Activated naive CD4-positive, alpha-beta T cell treated with anti-CD3 and anti-CD28 coated beads, Interleukin-2, amount 50 U/mL, for 72 hours (primary cell): ENCODE data around the gene KCP. TPM values are rescaled to one million over a fixed set of nuclear protein-coding genes. Genes with fewer than 3 reads are reported as not detected.
A peak's percentile ranks its signal among the peaks of the same experiment; 100 is the strongest.

Experiments used
- ATAC-seq, 2 donors: fragments of 150-1000 bp; cut with Tn5 transposase; 2 replicates each; pipeline ENCODE4 v1.10.0; 2021; ENCODE audit warnings: mild to moderate bottlenecking in 2 of 2, moderate library complexity in 2 of 2
- DNase-seq, 2 donors: peaks; one replicate each; pipeline ENCODE4 v3.0.0; 2021 to 2022; ENCODE audit warnings: low spot score in 2 of 2
- H3K27ac Mint-ChIP-seq, 2 donors: one replicate each; pipeline ENCODE4 v1.8.0; 2022; ENCODE audit warnings: mild to moderate bottlenecking in 2 of 2, mixed read lengths in 2 of 2
- H3K36me3 Mint-ChIP-seq, 2 donors: one replicate each; pipeline ENCODE4 v1.8.0; 2022; ENCODE audit warnings: mixed read lengths in 2 of 2
- H3K9me3 Mint-ChIP-seq, 2 donors: one replicate each; pipeline ENCODE4 v1.8.0; 2022; ENCODE audit warnings: mixed read lengths in 2 of 2
- total RNA-seq, 2 donors: library from RNA; stranded (reverse); gene quantifications; one replicate each; pipeline ENCODE4 v1.2.3, GENCODE V29; 2022

Gene KCP
- total RNA-seq, 2 donors from 2014 or later = 0.16 TPM

DNA sequence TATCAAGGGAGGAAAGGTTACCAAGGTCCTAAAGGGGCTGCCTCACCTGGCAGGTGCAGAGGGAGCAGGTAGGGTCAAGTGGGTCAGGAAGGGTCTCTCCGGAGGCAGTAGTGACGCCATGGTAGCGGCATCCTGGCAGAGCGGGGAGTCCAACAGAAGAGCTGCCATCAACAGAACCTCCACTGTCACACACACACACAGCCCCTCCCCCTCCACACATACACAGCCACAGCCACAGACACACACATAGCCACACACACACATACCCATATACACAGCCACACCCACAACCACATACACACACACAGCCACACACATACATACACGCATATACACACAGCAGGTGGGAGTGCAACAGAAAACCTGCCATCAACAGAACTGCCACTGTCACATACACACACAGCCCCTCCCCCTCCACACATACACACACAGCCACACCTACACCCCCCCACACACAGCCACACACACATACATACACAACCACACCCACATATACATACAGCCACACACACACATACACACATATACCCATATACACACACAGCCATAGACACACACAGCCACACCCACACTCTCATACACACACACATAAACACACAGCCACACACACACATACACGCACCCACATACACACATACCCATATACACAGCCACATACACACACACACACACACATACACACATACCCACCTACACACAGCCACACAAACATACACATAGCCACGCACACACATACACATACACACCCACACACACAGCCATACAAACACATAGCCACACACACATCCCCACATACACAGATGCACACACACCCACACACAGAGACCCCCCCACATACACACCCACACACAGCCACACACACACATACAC lies 23.1 kb downstream of the KCP start:
- H3K9me3 Mint-ChIP-seq = no peaks in the 10 kb centered on the region
- no peaks in the 10 kb centered on the region for H3K36me3 Mint-ChIP-seq
- no peak overlapping the region for H3K27ac Mint-ChIP-seq
- DNase-seq (no peak), ATAC-seq (no peak)

GRCh38 chr7:128886391-128887168 lies 23.9 kb downstream of the KCP start:
- ATAC-seq (no peak), DNase-seq (no peak)
- no peak overlapping the region for H3K27ac Mint-ChIP-seq

GRCh38 chr7:128885370-128886187 lies 24.9 kb downstream of the KCP start:
- Mint-ChIP-seq H3K9me3 (no peaks in the 10 kb centered on the region), H3K36me3 (no peaks in the 10 kb centered on the region), H3K27ac (no peak overlapping the region)
- DNase-seq (no peak), ATAC-seq (no peak)

More at GRCh38 chr7:128886391-128887168, 23.9 kb downstream of the KCP start:
- no peaks in the 10 kb centered on the region for H3K36me3 Mint-ChIP-seq
- no peaks in the 10 kb centered on the region for H3K9me3 Mint-ChIP-seq

DNA sequence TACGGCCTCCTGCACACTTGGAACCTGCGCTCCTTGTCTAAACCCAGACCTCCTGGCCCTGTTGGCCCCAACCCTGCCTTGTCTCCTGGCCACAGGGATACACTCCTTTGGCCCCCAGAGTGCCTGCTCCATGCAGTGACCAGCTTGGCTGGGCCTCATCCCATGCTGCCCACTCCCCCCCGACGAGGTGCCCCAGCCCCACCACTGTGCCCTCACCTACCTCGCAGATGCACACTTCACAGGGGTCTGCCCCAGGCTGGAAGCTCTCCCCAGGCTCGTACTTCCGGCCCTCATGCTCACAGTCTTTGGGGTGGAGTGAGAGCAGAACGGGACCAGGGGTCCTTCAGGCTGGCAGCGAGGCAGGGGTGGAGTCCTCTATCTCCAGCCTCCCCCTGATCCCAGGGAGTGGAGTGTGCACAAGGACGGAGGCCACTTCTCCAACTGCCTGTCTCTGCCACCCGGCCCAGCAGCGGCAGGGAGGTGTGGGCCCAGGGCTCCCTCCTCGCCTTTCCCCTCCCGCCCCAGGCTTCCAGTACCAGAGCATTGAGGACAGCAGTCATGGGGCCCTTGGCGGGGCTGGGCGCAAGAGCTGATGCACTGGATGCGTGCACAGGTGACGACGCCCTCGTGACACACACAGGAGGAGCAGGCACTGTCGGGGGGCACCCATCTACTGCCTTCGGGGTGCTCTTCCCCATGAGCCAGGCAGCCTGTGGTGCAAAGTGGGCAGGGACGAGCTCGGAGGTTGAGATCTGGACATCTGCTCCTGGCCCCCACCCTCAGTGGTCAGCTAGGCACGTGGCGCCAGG lies 25.7 kb downstream of the KCP start:
- ATAC-seq (no peak), DNase-seq (peak in 1 of 2 donors; percentile 50)
- H3K9me3 Mint-ChIP-seq = no peaks in the 10 kb centered on the region
- no peak overlapping the region for H3K27ac Mint-ChIP-seq
- H3K36me3 Mint-ChIP-seq = no peaks in the 10 kb centered on the region

DNA sequence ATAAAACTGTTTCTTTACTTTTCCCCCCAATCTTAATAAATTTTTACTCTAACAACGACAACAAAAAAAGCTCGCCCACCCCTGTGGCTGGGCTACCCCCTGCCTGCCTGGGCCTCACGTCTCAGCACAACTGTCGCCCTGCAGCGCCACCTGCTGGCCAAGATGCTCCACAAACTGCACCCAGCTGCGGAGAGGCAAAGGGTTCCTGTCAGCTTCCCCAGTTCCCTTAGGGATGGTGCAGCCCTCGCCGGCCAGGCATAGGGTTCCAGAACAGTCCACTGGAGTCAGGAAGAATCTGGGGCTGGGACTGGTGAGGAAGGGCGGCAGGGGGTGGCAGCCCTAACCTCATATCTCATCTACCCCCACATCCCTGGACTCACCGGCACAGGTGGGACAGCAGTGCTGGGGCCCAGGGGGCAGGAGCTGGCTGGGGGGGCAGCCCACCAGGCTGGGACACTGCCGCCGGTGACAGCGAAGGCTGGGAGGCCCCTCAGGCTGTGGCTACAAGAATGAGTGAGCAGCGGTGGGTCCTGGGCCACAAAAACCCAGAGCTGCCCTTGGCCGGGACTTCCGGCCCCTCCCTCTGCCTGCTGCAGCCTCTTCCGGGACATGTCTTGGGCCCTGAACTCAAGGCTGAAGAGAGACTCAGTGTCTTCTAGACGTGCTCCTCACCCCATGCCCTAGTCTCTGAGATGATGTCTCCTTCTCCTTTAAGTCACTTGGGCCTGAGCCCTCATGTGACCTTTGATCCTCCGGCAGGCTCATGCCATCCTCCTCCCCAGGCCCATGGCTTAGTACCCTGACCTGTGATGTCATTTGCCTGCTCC lies 26.7 kb downstream of the KCP start:
- peak; percentile 75 to 93 for DNase-seq
- H3K27ac Mint-ChIP-seq = no peak overlapping the region
- no peaks in the 10 kb centered on the region for H3K36me3 Mint-ChIP-seq
- no peaks in the 10 kb centered on the region for H3K9me3 Mint-ChIP-seq
- ATAC-seq = peak; percentile 80 to 86

- H3K9me3 Mint-ChIP-seq = no peaks in the 10 kb centered on the region
- no peaks in the 10 kb centered on the region for H3K36me3 Mint-ChIP-seq
- ATAC-seq (no peak), DNase-seq (no peak)
- H3K27ac Mint-ChIP-seq = peak overlapping the region in 1 of 2 donors; percentile 44
These were observed 28.4 kb downstream of the KCP start for GRCh38 chr7:128882134-128882533.

DNA sequence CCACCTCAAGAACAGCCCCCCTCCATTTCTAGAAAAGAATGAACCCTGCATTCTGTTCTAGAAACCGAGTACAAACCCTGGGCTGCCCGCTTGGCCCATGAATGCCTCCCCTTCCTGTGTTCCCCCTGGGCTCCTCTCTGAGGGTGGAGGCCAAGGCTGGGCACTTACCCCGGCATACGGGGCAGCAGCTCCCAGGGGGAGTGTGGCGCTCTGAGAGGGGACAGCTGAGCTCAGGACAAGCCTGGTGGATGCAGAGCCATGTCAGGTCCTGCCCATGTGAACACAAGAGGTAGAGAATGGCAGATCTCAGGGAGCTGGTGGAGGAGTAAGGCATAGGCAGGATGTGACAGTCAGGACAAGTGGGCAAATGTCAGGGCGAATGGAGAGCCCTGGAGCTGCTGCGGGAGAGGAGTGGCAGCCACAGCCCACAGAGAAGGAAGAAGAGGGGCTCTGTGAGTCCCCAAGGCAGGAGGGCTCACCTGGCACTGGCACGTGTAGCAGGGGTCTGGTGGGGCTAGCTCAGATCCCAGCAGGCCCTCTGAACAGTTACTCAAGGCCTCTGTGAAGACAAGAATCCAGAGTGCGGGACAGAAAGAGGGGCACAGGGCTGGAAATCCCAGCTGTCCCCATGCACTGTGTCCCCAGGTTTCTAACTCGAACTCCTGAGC lies 28.9 kb downstream of the KCP start:
- Mint-ChIP-seq H3K9me3 (no peaks in the 10 kb centered on the region), H3K36me3 (no peaks in the 10 kb centered on the region), H3K27ac (no peak overlapping the region)
- ATAC-seq (no peak), DNase-seq (no peak)

- ATAC-seq (no peak), DNase-seq (no peak)
- no peaks in the 10 kb centered on the region for H3K9me3 Mint-ChIP-seq
- H3K36me3 Mint-ChIP-seq = no peaks in the 10 kb centered on the region
- H3K27ac Mint-ChIP-seq = peak overlapping the region in 1 of 2 donors; percentile 77
These were observed 29.6 kb downstream of the KCP start for GRCh38 chr7:128880791-128881457.

DNA sequence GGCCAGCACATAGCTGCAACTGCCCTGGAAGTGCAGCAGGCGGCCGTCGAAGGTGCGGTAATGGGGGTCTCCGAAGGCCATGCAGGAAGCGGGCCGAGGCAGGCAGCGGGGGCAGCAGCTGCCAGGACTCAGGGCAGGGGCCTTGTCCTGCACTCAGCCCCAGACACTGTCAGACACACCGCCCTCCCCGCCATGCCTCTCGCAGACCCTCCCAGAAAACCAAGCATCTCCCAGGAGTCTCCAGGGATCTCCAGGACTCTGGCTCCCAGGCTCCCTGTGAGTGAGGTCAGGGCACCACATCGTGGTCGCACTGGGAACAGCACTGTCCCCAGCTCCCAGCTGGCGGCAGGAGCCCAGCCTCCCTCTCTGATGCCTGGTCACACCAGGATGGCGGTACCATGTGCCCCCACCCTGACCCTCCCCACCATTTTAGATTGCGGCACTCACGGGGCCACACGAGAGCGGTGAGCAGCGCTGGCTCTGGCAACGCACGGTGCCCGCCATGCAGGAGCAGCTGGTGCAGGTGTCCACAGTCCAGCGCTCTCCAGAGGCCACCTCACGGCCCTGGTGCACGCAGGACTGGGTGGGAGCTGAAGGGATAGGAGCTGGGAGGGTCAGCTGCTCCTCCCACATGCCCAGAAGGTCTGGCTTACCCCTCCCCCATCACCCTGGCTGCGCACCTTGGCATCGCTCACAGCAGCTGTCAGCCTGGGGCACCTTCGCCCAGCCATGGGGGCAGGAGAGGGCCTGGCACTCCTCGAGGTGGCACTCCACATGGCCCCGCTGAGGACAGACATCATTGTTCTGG lies 30.4 kb downstream of the KCP start:
- ATAC-seq (peak; percentile 41), DNase-seq (no peak)
- no peaks in the 10 kb centered on the region for H3K9me3 Mint-ChIP-seq
- H3K36me3 Mint-ChIP-seq = no peaks in the 10 kb centered on the region
- H3K27ac Mint-ChIP-seq = no peak overlapping the region

GRCh38 chr7:128879461-128879938 lies 31.0 kb downstream of the KCP start:
- no peak for DNase-seq
- no peak for ATAC-seq
- H3K27ac Mint-ChIP-seq = no peak overlapping the region
- H3K36me3 Mint-ChIP-seq = no peaks in the 10 kb centered on the region
- no peaks in the 10 kb centered on the region for H3K9me3 Mint-ChIP-seq

DNA sequence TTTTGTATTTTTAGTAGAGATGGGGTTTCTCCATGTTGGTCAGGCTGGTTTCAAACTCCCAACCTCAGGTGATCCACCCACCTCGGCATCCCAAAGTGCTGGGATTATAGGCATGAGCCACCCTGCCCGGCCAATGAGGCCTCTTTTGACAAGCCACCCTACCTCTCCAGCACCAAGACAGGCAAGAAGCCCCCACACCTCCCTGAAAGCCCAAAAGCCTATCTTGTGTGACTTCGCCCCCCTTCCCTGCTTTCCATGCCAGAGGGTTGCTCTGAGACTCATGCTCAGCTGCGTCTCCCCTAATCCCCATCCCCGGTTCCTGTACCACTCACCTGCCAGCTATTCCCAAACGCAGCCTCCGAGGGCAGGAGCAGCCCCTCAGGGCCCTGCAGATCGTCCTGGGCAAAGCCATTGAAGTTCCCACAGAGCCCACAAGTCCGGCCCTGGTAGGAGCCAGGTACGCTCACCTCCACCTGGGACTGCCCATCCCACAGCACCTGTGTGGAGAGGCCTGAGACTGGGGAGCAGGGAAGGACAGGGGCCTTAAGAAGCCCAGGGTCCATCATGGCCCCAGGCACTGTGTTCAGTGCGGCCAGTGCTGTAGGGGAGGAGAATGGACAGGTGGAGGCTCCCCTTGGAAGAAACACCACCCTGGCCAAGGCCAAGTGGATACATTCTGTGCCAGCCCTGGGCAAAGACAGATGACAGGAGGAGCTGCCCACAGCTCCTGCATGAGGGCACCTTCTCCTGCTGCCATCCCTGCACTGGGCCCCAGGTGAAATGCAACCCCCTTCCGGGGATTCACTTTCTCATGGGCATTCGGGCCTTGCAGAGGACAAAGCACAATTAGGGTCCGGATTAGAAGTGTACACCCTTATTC lies 32.0 kb downstream of the KCP start:
- no peaks in the 10 kb centered on the region for H3K36me3 Mint-ChIP-seq
- DNase-seq = no peak
- H3K9me3 Mint-ChIP-seq = no peaks in the 10 kb centered on the region
- ATAC-seq = no peak
- H3K27ac Mint-ChIP-seq = no peak overlapping the region

DNA sequence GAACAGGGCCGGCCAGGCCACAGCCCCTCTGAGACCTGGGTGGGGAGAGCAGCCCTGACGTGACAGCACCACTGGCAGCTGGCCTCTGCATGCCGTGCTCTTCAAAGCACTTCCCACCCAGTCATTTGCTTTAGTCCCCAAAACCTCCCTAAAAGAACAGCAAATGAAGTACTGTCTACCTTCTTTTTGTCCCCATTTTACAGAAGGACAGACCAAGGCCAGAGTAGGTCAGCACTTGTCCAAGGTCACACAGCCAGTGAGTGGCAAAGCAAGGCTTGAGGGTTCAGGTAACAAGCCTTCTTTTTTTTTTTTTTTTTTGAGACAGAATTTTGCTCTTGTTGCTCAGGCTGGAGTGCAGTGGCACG lies 32.8 kb downstream of the KCP start:
- no peak for DNase-seq

More for the DNA sequence above, 32.8 kb downstream of the KCP start:
- no peak for ATAC-seq
- Mint-ChIP-seq H3K36me3 (no peaks in the 10 kb centered on the region), H3K27ac (no peak overlapping the region), H3K9me3 (no peaks in the 10 kb centered on the region)
